K562 (cell line): Measurements from ENCODE around the gene ATL1. TPM values are rescaled to one million over a fixed set of nuclear protein-coding genes. Genes with fewer than 3 reads are reported as not detected.

Experiments
- C11orf30 ChIP-seq: fragments of 450-650 bp; IDR thresholded peaks from 2 replicates; pipeline ENCODE4 v1.6.1; 2016; ENCODE audit warnings: low read depth, mild to moderate bottlenecking
- HDAC1 ChIP-seq, 2 experiments: fragments of 450-650 bp; IDR thresholded peaks; 2 replicates each; pipeline ENCODE4 v1.6.1; 2016 to 2017; ENCODE audit warnings: inconsistent platforms in 1 of 2, mild to moderate bottlenecking in 1 of 2, moderate library complexity in 1 of 2
- HMGN3 ChIP-seq: IDR thresholded peaks from 2 replicates; pipeline ENCODE4 v1.6.1; 2011; ENCODE audit warnings: borderline replicate concordance, low read depth, mild to moderate bottlenecking, mixed read lengths, low read length; ENCODE audit not compliant: insufficient read length; ENCODE audit errors: extremely low read depth
- KDM5B ChIP-seq: fragments of 200-600 bp; sonication (generic); IDR thresholded peaks from 2 replicates; pipeline ENCODE4 v1.6.1; 2012; ENCODE audit warnings: low read depth, mild to moderate bottlenecking, moderate library complexity, low read length, control low read depth, inconsistent platforms; ENCODE audit not compliant: insufficient replicate concordance
- MECOM ChIP-seq: fragments of 250-450 bp; sonication (Bioruptor Pico); IDR thresholded peaks from 2 replicates; pipeline ENCODE4 v1.8.0; 2022; ENCODE audit warnings: inconsistent platforms
- RBM17 ChIP-seq: fragments of 200-400 bp; formaldehyde crosslinking; IDR thresholded peaks from 2 replicates; pipeline ENCODE4 v1.6.1; 2017; ENCODE audit warnings: low read depth, mild to moderate bottlenecking, low read length, borderline replicate concordance
- SRSF3 ChIP-seq: fragments of 200-400 bp; formaldehyde crosslinking; IDR thresholded peaks from 2 replicates; pipeline ENCODE4 v1.6.1; 2016; ENCODE audit warnings: mild to moderate bottlenecking, low read length, moderate library complexity; ENCODE audit not compliant: insufficient read depth
- ZNF311 ChIP-seq: fragments of 250-450 bp; sonication (Bioruptor Pico); IDR thresholded peaks from 2 replicates; pipeline ENCODE4 v1.4.0; 2020; ENCODE audit warnings: mild to moderate bottlenecking, moderate library complexity
- ZNF431 ChIP-seq: sonication (generic); formaldehyde crosslinking; IDR thresholded peaks from 2 replicates; pipeline ENCODE4 v1.8.0; 2022; ENCODE audit warnings: mild to moderate bottlenecking, missing genetic modification reagents
- ZNF830 ChIP-seq: fragments of 250-450 bp; sonication (Bioruptor Pico); IDR thresholded peaks from 2 replicates; pipeline ENCODE4 v1.5.0; 2021; ENCODE audit warnings: mild to moderate bottlenecking
- polyA plus RNA-seq, 8 experiments: library from polyadenylated mRNA; depleted of rRNA in 4 of 8; stranded (reverse) in 5 of 8; unstranded in 3 of 8; fragments of >200 nt; fragmentation: Nextera tagmentation in 2 of 8; fragmentation: Illumina TruSeq in 1 of 8; extraction: Ambion mirVana in 2 of 8; extraction: Trizol in 1 of 8; gene quantifications; 2 replicates each; pipeline versions ENCODE4 v1.2.1 to v1.2.3, GENCODE V29; 2011 to 2014; ENCODE audit warnings: inconsistent platforms in 1 of 8, missing spikeins in 1 of 8
- total RNA-seq, 7 experiments: library from RNA; depleted of rRNA in 6 of 7; stranded (reverse); fragments of >200 nt in 6 of 7; fragmentation: Illumina TruSeq in 2 of 7; extraction: Trizol in 2 of 7; gene quantifications; 2 replicates each; pipeline versions ENCODE4 v1.2.1 to v1.2.3, GENCODE V29; 2011 to 2021; ENCODE audit warnings: low replicate concordance in 1 of 7
- TF ChIP-seq, protein P1 (sequence below): fragments of 200-600 bp; sonication (generic); IDR thresholded peaks from one replicate; pipeline ENCODE4 v1.6.1; 2012; ENCODE audit warnings: mild to moderate bottlenecking, low read depth, low read length, inconsistent platforms
- TF ChIP-seq, protein P2 (sequence below): fragments of 250-450 bp; sonication (Bioruptor Pico); IDR thresholded peaks from 2 replicates; pipeline ENCODE4 v1.5.0; 2021
- TF ChIP-seq, protein P3 (sequence below), 2 experiments: fragments of 250-450 bp in 1 of 2; fragments of 450-650 bp in 1 of 2; sonication (Bioruptor Pico) in 1 of 2; IDR thresholded peaks; 2 replicates each; pipeline versions ENCODE4 v1.6.1 to v1.8.0; 2016 to 2021; ENCODE audit warnings: mild to moderate bottlenecking in 2 of 2, moderate library complexity in 2 of 2, missing compliant biosample characterization in 1 of 2, missing genetic modification characterization in 1 of 2

ATL1 gene
- total and polyA plus RNA-seq, 9 of the 15 experiments (the other 6 are each of a cell fraction or from before 2014, with no cell fraction given), result 0.04 to 0.16 (median 0.07) TPM; not detected in 4

DNA sequence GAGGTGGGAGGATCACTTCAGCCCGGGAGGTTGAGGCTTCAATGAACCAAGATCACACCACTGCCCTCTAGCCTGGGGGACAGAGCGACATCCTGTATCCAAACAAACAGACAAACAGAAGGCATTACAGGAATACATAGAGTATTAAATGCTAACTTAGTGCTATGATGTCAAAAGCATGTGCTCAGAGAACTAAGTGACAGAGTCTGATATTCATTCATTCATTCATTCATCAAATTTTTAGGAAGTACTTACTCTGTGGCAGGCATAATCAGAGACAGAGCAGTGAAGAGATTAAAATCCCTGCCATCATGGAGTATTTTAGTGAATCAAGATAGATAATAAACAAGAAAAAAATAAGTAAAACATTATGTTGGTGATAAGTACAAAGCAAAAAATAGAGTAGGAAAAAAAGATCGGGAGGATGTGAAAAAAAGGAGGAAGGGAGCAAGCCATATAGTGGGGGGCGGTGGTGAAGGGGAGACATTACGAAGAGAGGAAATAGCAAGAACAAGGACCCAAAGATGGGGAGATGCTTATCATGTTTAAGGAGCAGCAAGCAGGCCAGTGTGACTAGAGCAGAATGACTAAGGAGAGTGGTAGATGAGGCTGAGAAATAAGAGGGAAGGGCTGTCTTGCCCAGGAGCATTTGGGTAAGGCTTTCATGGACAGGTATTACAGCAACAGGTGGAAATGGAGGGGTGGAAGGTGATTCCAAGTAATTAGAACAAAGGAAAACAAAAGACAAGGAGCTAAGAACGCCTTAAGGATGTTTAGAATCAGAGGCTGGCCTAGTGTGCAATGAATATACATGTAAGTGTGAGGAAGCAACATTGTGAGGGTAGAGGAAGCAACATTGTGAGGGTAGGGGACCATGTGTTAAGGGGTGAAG is 30.4 kb upstream of the ATL1 start (continued):
- TF ChIP-seq, protein P1, sequence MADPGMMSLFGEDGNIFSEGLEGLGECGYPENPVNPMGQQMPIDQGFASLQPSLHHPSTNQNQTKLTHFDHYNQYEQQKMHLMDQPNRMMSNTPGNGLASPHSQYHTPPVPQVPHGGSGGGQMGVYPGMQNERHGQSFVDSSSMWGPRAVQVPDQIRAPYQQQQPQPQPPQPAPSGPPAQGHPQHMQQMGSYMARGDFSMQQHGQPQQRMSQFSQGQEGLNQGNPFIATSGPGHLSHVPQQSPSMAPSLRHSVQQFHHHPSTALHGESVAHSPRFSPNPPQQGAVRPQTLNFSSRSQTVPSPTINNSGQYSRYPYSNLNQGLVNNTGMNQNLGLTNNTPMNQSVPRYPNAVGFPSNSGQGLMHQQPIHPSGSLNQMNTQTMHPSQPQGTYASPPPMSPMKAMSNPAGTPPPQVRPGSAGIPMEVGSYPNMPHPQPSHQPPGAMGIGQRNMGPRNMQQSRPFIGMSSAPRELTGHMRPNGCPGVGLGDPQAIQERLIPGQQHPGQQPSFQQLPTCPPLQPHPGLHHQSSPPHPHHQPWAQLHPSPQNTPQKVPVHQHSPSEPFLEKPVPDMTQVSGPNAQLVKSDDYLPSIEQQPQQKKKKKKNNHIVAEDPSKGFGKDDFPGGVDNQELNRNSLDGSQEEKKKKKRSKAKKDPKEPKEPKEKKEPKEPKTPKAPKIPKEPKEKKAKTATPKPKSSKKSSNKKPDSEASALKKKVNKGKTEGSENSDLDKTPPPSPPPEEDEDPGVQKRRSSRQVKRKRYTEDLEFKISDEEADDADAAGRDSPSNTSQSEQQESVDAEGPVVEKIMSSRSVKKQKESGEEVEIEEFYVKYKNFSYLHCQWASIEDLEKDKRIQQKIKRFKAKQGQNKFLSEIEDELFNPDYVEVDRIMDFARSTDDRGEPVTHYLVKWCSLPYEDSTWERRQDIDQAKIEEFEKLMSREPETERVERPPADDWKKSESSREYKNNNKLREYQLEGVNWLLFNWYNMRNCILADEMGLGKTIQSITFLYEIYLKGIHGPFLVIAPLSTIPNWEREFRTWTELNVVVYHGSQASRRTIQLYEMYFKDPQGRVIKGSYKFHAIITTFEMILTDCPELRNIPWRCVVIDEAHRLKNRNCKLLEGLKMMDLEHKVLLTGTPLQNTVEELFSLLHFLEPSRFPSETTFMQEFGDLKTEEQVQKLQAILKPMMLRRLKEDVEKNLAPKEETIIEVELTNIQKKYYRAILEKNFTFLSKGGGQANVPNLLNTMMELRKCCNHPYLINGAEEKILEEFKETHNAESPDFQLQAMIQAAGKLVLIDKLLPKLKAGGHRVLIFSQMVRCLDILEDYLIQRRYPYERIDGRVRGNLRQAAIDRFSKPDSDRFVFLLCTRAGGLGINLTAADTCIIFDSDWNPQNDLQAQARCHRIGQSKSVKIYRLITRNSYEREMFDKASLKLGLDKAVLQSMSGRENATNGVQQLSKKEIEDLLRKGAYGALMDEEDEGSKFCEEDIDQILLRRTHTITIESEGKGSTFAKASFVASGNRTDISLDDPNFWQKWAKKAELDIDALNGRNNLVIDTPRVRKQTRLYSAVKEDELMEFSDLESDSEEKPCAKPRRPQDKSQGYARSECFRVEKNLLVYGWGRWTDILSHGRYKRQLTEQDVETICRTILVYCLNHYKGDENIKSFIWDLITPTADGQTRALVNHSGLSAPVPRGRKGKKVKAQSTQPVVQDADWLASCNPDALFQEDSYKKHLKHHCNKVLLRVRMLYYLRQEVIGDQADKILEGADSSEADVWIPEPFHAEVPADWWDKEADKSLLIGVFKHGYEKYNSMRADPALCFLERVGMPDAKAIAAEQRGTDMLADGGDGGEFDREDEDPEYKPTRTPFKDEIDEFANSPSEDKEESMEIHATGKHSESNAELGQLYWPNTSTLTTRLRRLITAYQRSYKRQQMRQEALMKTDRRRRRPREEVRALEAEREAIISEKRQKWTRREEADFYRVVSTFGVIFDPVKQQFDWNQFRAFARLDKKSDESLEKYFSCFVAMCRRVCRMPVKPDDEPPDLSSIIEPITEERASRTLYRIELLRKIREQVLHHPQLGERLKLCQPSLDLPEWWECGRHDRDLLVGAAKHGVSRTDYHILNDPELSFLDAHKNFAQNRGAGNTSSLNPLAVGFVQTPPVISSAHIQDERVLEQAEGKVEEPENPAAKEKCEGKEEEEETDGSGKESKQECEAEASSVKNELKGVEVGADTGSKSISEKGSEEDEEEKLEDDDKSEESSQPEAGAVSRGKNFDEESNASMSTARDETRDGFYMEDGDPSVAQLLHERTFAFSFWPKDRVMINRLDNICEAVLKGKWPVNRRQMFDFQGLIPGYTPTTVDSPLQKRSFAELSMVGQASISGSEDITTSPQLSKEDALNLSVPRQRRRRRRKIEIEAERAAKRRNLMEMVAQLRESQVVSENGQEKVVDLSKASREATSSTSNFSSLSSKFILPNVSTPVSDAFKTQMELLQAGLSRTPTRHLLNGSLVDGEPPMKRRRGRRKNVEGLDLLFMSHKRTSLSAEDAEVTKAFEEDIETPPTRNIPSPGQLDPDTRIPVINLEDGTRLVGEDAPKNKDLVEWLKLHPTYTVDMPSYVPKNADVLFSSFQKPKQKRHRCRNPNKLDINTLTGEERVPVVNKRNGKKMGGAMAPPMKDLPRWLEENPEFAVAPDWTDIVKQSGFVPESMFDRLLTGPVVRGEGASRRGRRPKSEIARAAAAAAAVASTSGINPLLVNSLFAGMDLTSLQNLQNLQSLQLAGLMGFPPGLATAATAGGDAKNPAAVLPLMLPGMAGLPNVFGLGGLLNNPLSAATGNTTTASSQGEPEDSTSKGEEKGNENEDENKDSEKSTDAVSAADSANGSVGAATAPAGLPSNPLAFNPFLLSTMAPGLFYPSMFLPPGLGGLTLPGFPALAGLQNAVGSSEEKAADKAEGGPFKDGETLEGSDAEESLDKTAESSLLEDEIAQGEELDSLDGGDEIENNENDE, result no peak
- TF ChIP-seq SRSF3, result no peak
- no peak for TF ChIP-seq ZNF431
- TF ChIP-seq, protein P2, sequence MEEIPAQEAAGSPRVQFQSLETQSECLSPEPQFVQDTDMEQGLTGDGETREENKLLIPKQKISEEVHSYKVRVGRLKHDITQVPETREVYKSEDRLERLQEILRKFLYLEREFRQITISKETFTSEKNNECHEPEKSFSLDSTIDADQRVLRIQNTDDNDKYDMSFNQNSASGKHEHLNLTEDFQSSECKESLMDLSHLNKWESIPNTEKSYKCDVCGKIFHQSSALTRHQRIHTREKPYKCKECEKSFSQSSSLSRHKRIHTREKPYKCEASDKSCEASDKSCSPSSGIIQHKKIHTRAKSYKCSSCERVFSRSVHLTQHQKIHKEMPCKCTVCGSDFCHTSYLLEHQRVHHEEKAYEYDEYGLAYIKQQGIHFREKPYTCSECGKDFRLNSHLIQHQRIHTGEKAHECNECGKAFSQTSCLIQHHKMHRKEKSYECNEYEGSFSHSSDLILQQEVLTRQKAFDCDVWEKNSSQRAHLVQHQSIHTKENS (CRISPR knock-in tag), result no peak
- no peak for TF ChIP-seq ZNF830 (CRISPR knock-in tag)
- TF ChIP-seq HDAC1 (IDR thresholded peaks at IDR 0.05), result peak in 1 of 2 experiments; percentile 69; a peak in 1 of 4 replicates
- TF ChIP-seq MECOM (CRISPR knock-in tag), result no peak
- no peak for TF ChIP-seq ZNF311 (CRISPR knock-in tag)
- TF ChIP-seq C11orf30, result peak; percentile 66
- TF ChIP-seq KDM5B, result no peak
- TF ChIP-seq HMGN3, result no peak
- no peak for TF ChIP-seq RBM17
- TF ChIP-seq, protein P3, sequence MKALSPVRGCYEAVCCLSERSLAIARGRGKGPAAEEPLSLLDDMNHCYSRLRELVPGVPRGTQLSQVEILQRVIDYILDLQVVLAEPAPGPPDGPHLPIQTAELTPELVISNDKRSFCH (CRISPR knock-in tag; IDR thresholded peaks at IDR 0.05), result no peak
- TF ChIP-seq, protein P3 (tag; IDR thresholded peaks at IDR 0.05), result no peak
